DMS79 (cell line): ENCODE results near the gene GCNT4.

Experiments
- DNase-seq: peaks from one replicate; lab custom pipeline; 2025; lab: John Stamatoyannopoulos, UW

Gene GCNT4

DNA sequence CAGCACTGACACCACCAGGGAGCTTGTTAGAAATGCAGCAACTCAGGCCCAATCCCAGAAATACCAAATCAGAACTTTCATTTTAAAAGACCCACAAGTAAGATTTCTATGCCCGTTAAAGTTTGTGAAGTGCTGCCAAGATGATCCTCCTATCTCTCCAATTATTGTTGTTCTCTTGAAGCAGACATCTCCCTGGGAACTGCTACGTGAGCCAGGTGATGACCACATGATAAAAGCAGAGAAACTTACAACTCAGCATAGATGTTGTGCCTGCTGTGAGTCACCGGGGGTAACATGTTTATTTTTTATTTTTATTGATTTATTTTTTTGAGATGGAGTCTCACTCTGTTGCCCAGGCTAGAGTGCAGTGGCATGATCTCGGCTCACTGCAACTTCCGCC is 34.4 kb downstream of the GCNT4 start:
- no peak for DNase-seq

- DNase-seq, result no peak
These were observed 35.5 kb downstream of the GCNT4 start for GRCh38 chr5:75016896-75017295.

- DNase-seq, result no peak
These were observed 39.6 kb downstream of the GCNT4 start for GRCh38 chr5:75012748-75013147.

GRCh38 chr5:75010838-75011237 is 41.5 kb downstream of the GCNT4 start:
- DNase-seq, result no peak

- DNase-seq, result no peak
These were observed 42.6 kb downstream of the GCNT4 start for GRCh38 chr5:75009556-75010345.

- no peak for DNase-seq
These were observed 45.2 kb downstream of the GCNT4 start for GRCh38 chr5:75006865-75007822.

GRCh38 chr5:75005561-75005960 is 46.8 kb downstream of the GCNT4 start:
- DNase-seq, result no peak
